Activated naive CD4-positive, alpha-beta T cell treated with anti-CD3 and anti-CD28 coated beads, Interleukin-2, amount 10 ng/mL, durations not matched to agents 7 days and 5 days (primary cell): Measurements from ENCODE around the gene CLCN6.

Experiments
- CTCF ChIA-PET: fragments of 350-600 bp; sonication (Branson Sonifier 250); formaldehyde crosslinking; loops from one replicate; lab custom pipeline; 2021; ENCODE audit warnings: antibody characterized with exemption; lab: Charles Lee
- DNase-seq: peaks from one replicate; pipeline ENCODE4 v3.0.0-alpha.2; 2020
- H3K27ac Mint-ChIP-seq: one replicate; pipeline ENCODE4 v1.8.0; 2021; ENCODE audit warnings: mild to moderate bottlenecking, moderate library complexity, mixed read lengths
- H3K27me3 Mint-ChIP-seq: one replicate; pipeline ENCODE4 v1.8.0; 2021; ENCODE audit warnings: mild to moderate bottlenecking, mixed read lengths
- H3K36me3 Mint-ChIP-seq: one replicate; pipeline ENCODE4 v1.8.0; 2021; ENCODE audit warnings: mixed read lengths
- H3K4me1 Mint-ChIP-seq: one replicate; pipeline ENCODE4 v1.8.0; 2021; ENCODE audit warnings: mixed read lengths
- H3K4me3 Mint-ChIP-seq: one replicate; pipeline ENCODE4 v1.8.0; 2021; ENCODE audit warnings: mild to moderate bottlenecking, moderate library complexity, mixed read lengths
- H3K9me3 Mint-ChIP-seq: one replicate; pipeline ENCODE4 v1.8.0; 2021; ENCODE audit warnings: mixed read lengths

CLCN6 gene

GRCh38 chr1:11836955-11837766 is 31.2 kb downstream of the CLCN6 start:
- no peak overlapping the region for H3K4me3 Mint-ChIP-seq
- peaks cover 3% of the 10 kb centered on the region for H3K4me1 Mint-ChIP-seq
- DNase-seq, result no peak
- no peaks in the 10 kb centered on the region for H3K27me3 Mint-ChIP-seq
- H3K27ac Mint-ChIP-seq, result no peak overlapping the region
- H3K36me3 Mint-ChIP-seq, result peaks cover 25% of the 10 kb centered on the region
- H3K9me3 Mint-ChIP-seq, result no peaks in the 10 kb centered on the region
- CTCF ChIA-PET, result interaction anchor here (0.6 to 5.0 kb wide), 9 partner anchors 8 to 283 kb away, joined by 3 to 36 read pairs (median 3); partner anchors contain the start of gene NPPA

- H3K27me3 Mint-ChIP-seq, result no peaks in the 10 kb centered on the region
- no peaks in the 10 kb centered on the region for H3K9me3 Mint-ChIP-seq
- H3K4me1 Mint-ChIP-seq, result peaks cover 3% of the 10 kb centered on the region
- H3K36me3 Mint-ChIP-seq, result peaks cover 27% of the 10 kb centered on the region
- no peak for DNase-seq
- no peak overlapping the region for H3K4me3 Mint-ChIP-seq
- CTCF ChIA-PET, result interaction anchor here (0.6 to 5.0 kb wide), 12 partner anchors 9 to 193 kb away, joined by 3 to 36 read pairs (median 4); partner anchors contain the start of gene NPPA
- no peak overlapping the region for H3K27ac Mint-ChIP-seq
Observed at GRCh38 chr1:11837767-11838348, 31.9 kb downstream of the CLCN6 start.

DNA sequence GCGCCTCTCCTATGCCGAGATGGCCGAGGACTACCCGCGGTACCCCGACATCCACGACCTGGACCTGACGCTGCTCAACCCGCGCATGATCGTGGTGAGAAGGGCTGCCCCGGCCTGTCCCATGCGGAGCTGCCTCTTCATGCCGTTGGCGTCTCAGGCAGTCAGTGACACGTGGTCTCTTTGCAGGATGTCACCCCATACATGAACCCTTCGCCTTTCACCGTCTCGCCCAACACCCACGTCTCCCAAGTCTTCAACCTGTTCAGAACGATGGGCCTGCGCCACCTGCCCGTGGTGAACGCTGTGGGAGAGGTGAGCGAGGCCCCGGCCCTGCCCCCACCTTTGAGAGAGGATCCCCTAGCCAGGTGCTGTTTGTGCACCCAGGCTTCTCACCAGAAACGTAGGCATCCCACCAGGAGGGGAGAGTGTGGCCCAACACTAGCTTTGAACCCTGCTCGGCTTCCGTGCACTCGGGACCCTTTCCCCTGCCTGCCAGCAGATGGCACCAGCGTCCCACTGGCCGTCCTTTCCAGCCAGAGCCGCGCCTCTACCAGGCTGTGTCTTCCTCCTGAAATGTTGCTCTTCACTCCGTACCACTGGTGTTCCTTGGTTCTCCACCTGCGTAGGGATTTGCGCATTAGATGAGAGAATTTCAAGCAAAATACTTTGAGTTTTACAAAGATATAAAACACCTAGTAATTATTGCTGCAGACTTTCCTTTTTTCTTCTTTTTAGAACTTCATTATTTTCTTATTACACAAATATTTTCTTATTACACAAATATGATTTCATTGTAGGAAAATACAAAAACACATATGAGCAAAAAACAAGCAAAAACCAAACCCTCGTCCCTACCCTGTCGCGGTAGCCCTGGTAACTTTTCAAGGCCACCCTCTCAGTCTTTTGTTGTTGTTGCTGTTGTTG is 32.6 kb downstream of the CLCN6 start:
- Mint-ChIP-seq H3K9me3 (no peaks in the 10 kb centered on the region), H3K4me1 (peaks cover 3% of the 10 kb centered on the region), H3K27ac (no peak overlapping the region), H3K36me3 (peaks cover 28% of the 10 kb centered on the region), H3K27me3 (no peaks in the 10 kb centered on the region), H3K4me3 (no peak overlapping the region)
- CTCF ChIA-PET, result interaction anchor here (0.6 to 5.0 kb wide), 11 partner anchors 9 to 192 kb away, joined by 3 to 36 read pairs (median 4); partner anchors contain the start of gene NPPA
- DNase-seq, result peak; percentile 82

DNA sequence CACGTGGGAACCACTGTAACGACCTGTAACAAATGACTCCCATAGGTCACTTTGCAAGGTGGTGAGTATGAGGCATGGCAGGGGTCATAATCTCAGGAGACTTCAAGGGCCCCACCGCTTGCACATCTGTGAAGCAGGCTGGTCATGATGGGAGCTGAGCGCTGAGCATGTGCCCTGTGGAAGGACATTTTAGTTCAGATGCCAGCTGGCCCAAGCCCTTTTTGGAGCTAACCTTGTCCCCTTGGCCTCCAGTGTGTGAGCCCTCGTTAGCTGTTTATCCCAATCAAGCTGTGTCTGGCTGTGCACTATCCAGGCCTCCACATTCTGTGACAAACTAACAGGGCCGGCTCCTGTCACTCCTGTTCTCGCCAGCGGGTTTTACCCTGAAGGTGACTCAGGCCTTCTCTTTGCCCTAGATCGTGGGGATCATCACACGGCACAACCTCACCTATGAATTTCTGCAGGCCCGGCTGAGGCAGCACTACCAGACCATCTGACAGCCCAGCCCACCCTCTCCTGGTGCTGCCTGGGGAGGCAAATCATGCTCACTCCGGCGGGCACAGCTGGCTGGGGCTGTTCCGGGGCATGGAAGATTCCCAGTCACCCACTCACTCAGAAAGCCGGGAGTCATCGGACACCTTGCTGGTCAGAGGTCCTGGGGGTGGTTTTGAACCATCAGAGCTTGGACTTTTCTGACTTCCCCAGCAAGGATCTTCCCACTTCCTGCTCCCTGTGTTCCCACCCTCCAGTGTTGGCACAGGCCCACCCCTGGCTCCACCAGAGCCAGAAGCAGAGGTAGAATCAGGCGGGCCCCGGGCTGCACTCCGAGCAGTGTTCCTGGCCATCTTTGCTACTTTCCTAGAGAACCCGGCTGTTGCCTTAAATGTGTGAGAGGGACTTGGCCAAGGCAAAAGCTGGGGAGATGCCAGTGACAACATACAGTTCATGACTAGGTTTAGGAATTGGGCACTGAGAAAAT is 34.0 kb downstream of the CLCN6 start:
- DNase-seq, result no peak
- Mint-ChIP-seq H3K27me3 (no peaks in the 10 kb centered on the region), H3K9me3 (no peaks in the 10 kb centered on the region), H3K36me3 (peaks cover 32% of the 10 kb centered on the region), H3K4me1 (peaks cover 3% of the 10 kb centered on the region), H3K4me3 (no peak overlapping the region), H3K27ac (no peak overlapping the region)
- CTCF ChIA-PET, result interaction anchor here (1.1 to 5.0 kb wide), 4 partner anchors 39 to 68 kb away, joined by 3 to 36 read pairs (median 4); no protein-coding TSS in a partner anchor

GRCh38 chr1:11841245-11842153 is 35.5 kb downstream of the CLCN6 start:
- Mint-ChIP-seq H3K27me3 (no peaks in the 10 kb centered on the region), H3K27ac (no peak overlapping the region), H3K36me3 (peaks cover 32% of the 10 kb centered on the region), H3K9me3 (no peaks in the 10 kb centered on the region), H3K4me3 (no peak overlapping the region), H3K4me1 (peaks cover 3% of the 10 kb centered on the region)
- no peak for DNase-seq
- CTCF ChIA-PET, result interaction anchor here (1.1 to 2.0 kb wide), 4 partner anchors 38 to 126 kb away, joined by 3 to 4 read pairs (median 4); no protein-coding TSS in a partner anchor

DNA sequence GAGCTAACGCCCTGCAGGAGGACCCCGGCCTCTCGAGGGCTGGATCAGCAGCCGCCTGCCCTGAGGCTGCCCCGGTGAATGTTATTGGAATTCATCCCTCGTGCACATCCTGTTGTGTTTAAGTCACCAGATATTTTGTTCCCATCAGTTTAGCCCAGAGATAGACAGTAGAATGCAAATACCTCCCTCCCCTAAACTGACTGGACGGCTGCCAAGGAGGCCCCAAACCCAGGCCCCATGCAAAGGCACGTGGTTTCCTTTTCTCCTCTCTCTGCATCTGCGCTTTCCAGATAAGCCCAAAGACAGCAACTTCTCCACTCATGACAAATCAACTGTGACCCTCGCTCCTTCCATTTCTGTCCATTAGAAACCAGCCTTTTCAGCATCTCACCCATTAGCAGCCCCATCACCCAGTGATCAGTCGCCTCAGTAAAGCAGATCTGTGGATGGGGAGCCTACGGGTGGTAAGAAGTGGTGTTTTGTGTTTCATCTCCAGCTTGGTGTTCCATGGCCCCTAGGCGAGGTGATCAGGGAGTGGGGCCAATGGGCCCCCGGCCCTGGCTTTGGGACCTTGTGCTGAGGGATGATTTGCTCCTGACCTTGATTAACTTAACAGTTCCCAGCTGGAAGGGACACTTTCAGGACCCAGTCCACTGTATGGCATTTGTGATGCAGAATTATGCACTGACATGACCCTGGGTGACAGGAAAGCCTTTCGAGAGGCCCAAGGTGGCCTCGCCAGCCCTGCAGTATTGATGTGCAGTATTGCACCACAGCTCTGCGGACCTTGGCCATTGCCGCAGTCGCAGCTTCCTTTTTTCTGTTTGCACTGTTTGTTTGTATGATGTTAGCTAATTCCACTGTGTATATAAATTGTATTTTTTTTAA is 36.4 kb downstream of the CLCN6 start:
- Mint-ChIP-seq H3K9me3 (no peaks in the 10 kb centered on the region), H3K4me1 (peaks cover 3% of the 10 kb centered on the region), H3K27me3 (no peaks in the 10 kb centered on the region), H3K27ac (no peak overlapping the region), H3K4me3 (no peak overlapping the region), H3K36me3 (peaks cover 31% of the 10 kb centered on the region)
- no peak for DNase-seq
- CTCF ChIA-PET, result interaction anchor here (0.6 to 2.0 kb wide), 3 partner anchors 50 to 65 kb away, joined by 4 read pairs; no protein-coding TSS in a partner anchor

DNA sequence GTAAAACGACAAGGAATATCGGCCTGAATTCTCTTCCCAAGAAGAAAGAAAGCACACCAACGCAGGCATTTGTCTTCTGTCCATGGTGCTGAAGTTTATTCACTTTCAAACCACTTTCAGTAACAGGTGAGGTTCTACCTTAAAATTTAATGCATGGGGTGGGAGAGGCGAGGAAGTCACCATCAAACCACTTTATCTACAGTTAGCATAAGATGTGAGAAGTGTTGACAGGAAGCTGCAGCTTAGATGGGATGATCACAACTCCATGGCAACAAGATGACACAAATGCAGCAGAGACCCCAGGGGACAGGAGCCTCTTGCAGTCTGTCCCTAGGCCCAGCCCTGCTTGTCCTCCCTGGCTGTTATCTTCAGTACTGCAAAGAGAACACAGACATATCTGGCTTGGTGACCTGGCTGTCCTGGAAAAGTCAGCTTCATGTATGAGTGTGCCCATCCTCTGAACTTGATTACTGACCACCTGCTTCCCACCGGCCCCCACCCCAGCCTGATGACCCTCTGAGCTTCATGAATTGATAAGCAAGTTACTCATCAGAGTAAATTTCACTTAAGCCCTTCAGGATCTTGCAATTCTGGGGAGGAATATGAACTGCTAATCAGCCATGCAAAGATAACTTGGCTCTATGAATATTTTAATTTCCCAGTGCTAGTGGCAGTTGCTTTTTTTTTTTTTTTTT is 39.8 kb downstream of the CLCN6 start:
- H3K9me3 Mint-ChIP-seq, result no peaks in the 10 kb centered on the region
- no peak overlapping the region for H3K4me3 Mint-ChIP-seq
- no peak overlapping the region for H3K27ac Mint-ChIP-seq
- CTCF ChIA-PET, result no interaction called here
- peaks cover 7% of the 10 kb centered on the region for H3K27me3 Mint-ChIP-seq
- H3K36me3 Mint-ChIP-seq, result peaks cover 21% of the 10 kb centered on the region
- H3K4me1 Mint-ChIP-seq, result no peaks in the 10 kb centered on the region
- no peak for DNase-seq

DNA sequence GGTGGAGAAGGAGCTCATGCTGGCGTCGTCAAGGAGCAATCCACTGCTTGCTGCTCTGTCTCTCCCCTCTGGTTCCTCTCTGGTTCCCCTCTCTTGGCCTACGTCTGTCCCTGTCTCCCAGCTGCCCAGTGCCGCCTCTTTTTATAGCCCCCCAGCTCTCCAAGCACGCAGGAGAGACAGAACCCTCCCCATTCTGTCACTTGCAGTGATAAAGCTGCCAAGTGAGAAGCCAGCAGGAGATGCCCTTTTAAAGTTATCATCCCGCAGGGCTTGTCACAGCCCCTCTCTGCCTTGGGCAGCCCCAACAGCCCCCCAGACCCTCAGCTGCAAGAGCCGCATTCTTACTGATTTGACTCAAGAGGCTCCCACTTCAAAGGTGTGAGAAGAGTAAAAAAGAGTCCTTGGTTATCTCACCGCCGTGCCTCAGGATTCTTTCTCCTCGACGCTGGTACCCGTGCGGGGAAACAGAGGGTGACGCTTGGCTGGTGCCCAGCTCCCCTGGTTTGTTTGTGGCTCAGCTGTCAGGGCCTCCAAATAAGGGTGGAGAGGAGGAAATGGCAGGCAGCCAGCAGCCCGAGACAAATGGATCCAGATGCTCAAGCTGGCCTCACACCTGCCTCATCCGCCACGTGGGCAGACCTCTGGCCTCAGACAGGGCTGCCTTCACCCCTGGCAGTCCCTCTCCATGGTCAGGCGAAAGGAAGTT is 41.8 kb downstream of the CLCN6 start, which contains the start of gene NPPA:
TSS of gene NPPA (minus strand) at position 117 of the 706 bp plus-strand sequence. CDS start at position 18, 99 bp downstream.
- peaks cover 15% of the 10 kb centered on the region for H3K36me3 Mint-ChIP-seq
- no peak for DNase-seq
- H3K27me3 Mint-ChIP-seq, result peaks cover 20% of the 10 kb centered on the region
- no peak within 1 kb of the TSS for H3K27ac Mint-ChIP-seq
- H3K4me1 Mint-ChIP-seq, result no peaks in the 10 kb centered on the region
- no peaks in the 10 kb centered on the region for H3K9me3 Mint-ChIP-seq
- CTCF ChIA-PET, result interaction anchor here (1.7 kb wide), 1 partner anchor 10 kb away, joined by 7 read pairs; no protein-coding TSS in a partner anchor
- no peak within 1 kb of the TSS for H3K4me3 Mint-ChIP-seq

GRCh38 chr1:11848373-11848700 is 42.3 kb downstream of the CLCN6 start:
- Mint-ChIP-seq H3K4me3 (no peak overlapping the region), H3K36me3 (peaks cover 15% of the 10 kb centered on the region), H3K9me3 (no peaks in the 10 kb centered on the region), H3K4me1 (no peaks in the 10 kb centered on the region), H3K27me3 (peaks cover 25% of the 10 kb centered on the region), H3K27ac (no peak overlapping the region)
- CTCF ChIA-PET, result interaction anchor here (1.7 kb wide), 1 partner anchor 10 kb away, joined by 7 read pairs; no protein-coding TSS in a partner anchor
- no peak for DNase-seq

- Mint-ChIP-seq H3K27ac (no peak overlapping the region), H3K36me3 (peaks cover 5% of the 10 kb centered on the region), H3K4me1 (no peaks in the 10 kb centered on the region), H3K9me3 (no peaks in the 10 kb centered on the region), H3K4me3 (no peak overlapping the region), H3K27me3 (peaks cover 40% of the 10 kb centered on the region)
- CTCF ChIA-PET, result no interaction called here
- DNase-seq, result no peak
Observed at GRCh38 chr1:11850156-11850555, 44.2 kb downstream of the CLCN6 start.
